Measurements from ENCODE around the gene UBE2Z. TPM values are rescaled to one million over a fixed set of nuclear protein-coding genes. Genes with fewer than 3 reads are reported as not detected.

UBE2Z gene
- total and polyA plus RNA-seq, 2 of the 8 experiments (the other 6 are each of a cell fraction or from before 2014, with no cell fraction given) = 73.4 to 75.9 TPM

DNA sequence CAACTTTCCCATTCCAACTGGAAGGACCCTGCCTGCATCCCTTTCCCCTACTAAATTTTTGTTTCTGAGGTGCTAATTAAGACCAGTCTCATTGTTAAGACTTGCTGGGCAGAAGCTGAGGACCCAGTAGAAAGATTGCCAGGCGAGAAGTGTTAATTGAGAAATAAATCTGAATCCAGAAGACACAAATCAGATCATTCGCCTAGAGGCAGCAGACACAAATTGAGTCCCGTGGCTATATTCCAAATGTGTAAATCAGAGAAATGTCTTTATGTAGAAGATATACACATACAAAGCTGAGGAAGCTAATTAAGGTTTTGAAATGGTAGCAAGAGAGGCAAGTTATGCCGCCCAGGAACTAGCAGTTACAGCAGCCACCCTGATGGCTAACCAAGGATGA, 47.8 kb upstream of the UBE2Z start:
- Histone ChIP-seq H3K27ac (ENCODE audit: low read depth, low read length) (no peak overlapping the region), H3K9me3 (ENCODE audit: insufficient read depth in 2 of 2, low read depth in 1 of 2, low read length in 1 of 2) (no peaks in the 10 kb centered on the region), H2AFZ (ENCODE audit: low read length) (no peak overlapping the region), H3K23ac (ENCODE audit: insufficient read length) (no peak overlapping the region), H2BK12ac (ENCODE audit: low read depth, low read length) (no peak overlapping the region), H4K5ac (ENCODE audit: insufficient read length, low read depth, low read length) (no peak overlapping the region), H3K18ac (ENCODE audit: extremely low read depth, low read length) (no peak overlapping the region), H3K79me1 (ENCODE audit: low read depth, low read length) (no peaks in the 10 kb centered on the region), H2BK120ac (replicated peaks; ENCODE audit: low read depth, low read length) (no peak overlapping the region), H3K4me2 (ENCODE audit: insufficient read depth in 1 of 2, low read depth in 2 of 2, low read length in 2 of 2) (no peak overlapping the region), H3K4me3 (ENCODE audit: extremely low read depth in 1 of 4, insufficient read depth in 2 of 4, low read depth in 3 of 4, low read length in 4 of 4) (no peak overlapping the region), H2BK20ac (ENCODE audit: low read length) (no peak overlapping the region), H3K4me1 (replicated peaks in 1 of 4; ENCODE audit: control insufficient read depth in 3 of 4, insufficient read depth in 4 of 4, low read length in 3 of 4) (no peaks in the 10 kb centered on the region), H4K91ac (replicated peaks; ENCODE audit: insufficient read length, low read length) (no peak overlapping the region), H4K8ac (ENCODE audit: extremely low read depth, insufficient read depth, low read length) (no peak overlapping the region), H3K23me2 (ENCODE audit: low read depth, low read length) (no peaks in the 10 kb centered on the region), H3K14ac (ENCODE audit: insufficient read length) (no peak overlapping the region), H2BK5ac (ENCODE audit: low read depth, low read length) (no peak overlapping the region), H3K36me3 (ENCODE audit: control insufficient read depth in 2 of 4, insufficient read depth in 4 of 4, low read length in 3 of 4) (no peaks in the 10 kb centered on the region; a peak in 1 of 8 replicates), H4K20me1 (replicated peaks in 1 of 2; ENCODE audit: control insufficient read depth in 1 of 2, insufficient read depth in 2 of 2, low read length in 2 of 2) (no peaks in the 10 kb centered on the region), H2BK15ac (ENCODE audit: low read length) (no peak overlapping the region), H3K79me2 (ENCODE audit: control insufficient read depth in 1 of 2, insufficient read depth in 2 of 2, low read length in 2 of 2) (no peaks in the 10 kb centered on the region), H2AK5ac (ENCODE audit: low read depth, low read length) (no peak overlapping the region), H3K4ac (replicated peaks; ENCODE audit: insufficient read length, low read depth, low read length) (no peak overlapping the region), H3K9ac (replicated peaks in 1 of 4; ENCODE audit: extremely low read depth in 1 of 4, low read depth in 3 of 4, low read length in 3 of 4) (no peak overlapping the region), H3K27me3 (replicated peaks in 1 of 4; ENCODE audit: control insufficient read depth in 3 of 4, extremely low read depth in 1 of 4, insufficient read depth in 3 of 4, low read length in 3 of 4) (no peaks in the 10 kb centered on the region), H3K56ac (replicated peaks; ENCODE audit: insufficient read length, low read depth, low read length) (no peak overlapping the region)
- no peak for TF ChIP-seq SP4 (IDR thresholded peaks at IDR 0.05; ENCODE audit: low read length)
- TF ChIP-seq EP300 (IDR thresholded peaks at IDR 0.05; ENCODE audit: borderline replicate concordance in 1 of 2, low read depth in 2 of 2, low read length in 2 of 2) = no peak
- TF ChIP-seq CHD1 (IDR thresholded peaks at IDR 0.05; ENCODE audit: low read depth, low read length) = no peak
- no peak for TF ChIP-seq SRF (IDR thresholded peaks at IDR 0.05; ENCODE audit: low read depth, low read length)
- TF ChIP-seq ASH2L (IDR thresholded peaks at IDR 0.05; ENCODE audit: low read length) = no peak
- no peak for TF ChIP-seq TEAD4 (IDR thresholded peaks at IDR 0.05; ENCODE audit: low read depth, low read length)
- no peak for TF ChIP-seq HDAC2 (IDR thresholded peaks at IDR 0.05; ENCODE audit: borderline replicate concordance in 1 of 2, low read depth in 2 of 2, low read length in 2 of 2)
- TF ChIP-seq SIN3A (conservative IDR thresholded peaks at IDR 0.05 in 1 of 2, IDR thresholded peaks at IDR 0.05 in 1 of 2; ENCODE audit: low read depth in 1 of 2, low read length in 2 of 2) = no peak
- no peak for TF ChIP-seq HDAC6 (IDR thresholded peaks at IDR 0.05; ENCODE audit: low read depth, low read length)
- CTCF ChIA-PET (ENCODE audit: partially characterized antibody) = interaction anchor here (0.5 to 88.5 kb wide), 11 partner anchors 4 to 189 kb away, joined by 3 to 2590 read pairs (median 3); partner anchors contain the start of genes ATP5MC1, CALCOCO2, PRAC2 and TTLL6
- WGBS, 2 experiments (ENCODE audit: extremely low coverage in 1 of 2, insufficient coverage in 1 of 2, insufficient read length in 1 of 2, insufficient replicate concordance in 2 of 2, low coverage in 1 of 2, low lambda C conversion rate in 2 of 2, missing lambda C conversion rate in 1 of 2) = 87% methylated on average over 4 of the region's 4 CpGs; no CpG with 5 or more reads in 1 of the 2 experiments
- FAIRE-seq = no peak
- POLR2A ChIA-PET (ENCODE audit: partially characterized antibody) = no interaction called here
- no peak for DNase-seq (ENCODE audit: low read depth in 1 of 2, low spot score in 2 of 2)
